Caco-2 (cell line): ENCODE measurements around the gene STIM2. TPM values are rescaled to one million over a fixed set of nuclear protein-coding genes. Genes with fewer than 3 reads are reported as not detected.

Source experiments
- BruUV-seq: library from RNA; stranded (reverse); fragments of 400-500 nt; replicated peaks from 2 replicates; lab custom pipeline; 2021; lab: Mats Ljungman, UMichigan
- CTCF ChIA-PET: fragments of 300-600 bp; sonication (Branson Sonifier 250); formaldehyde crosslinking; loops from one replicate; lab custom pipeline; 2022; ENCODE audit warnings: antibody characterized with exemption; lab: Charles Lee
- POLR2A ChIA-PET: fragments of 300-600 bp; sonication (Branson Sonifier 250); formaldehyde crosslinking; loops from one replicate; lab custom pipeline; 2022; ENCODE audit warnings: antibody characterized with exemption; lab: Charles Lee
- DNase-seq, 2 experiments: peaks; one replicate each; pipeline versions ENCODE4 v3.0.0 to v3.0.0-alpha.2; 2020 to 2022
- H3K27me3 ChIP-seq: replicated peaks from 2 replicates; pipeline ENCODE4 v1.6.0; 2011; ENCODE audit warnings: low read length; ENCODE audit not compliant: control insufficient read depth, insufficient read depth
- H3K36me3 ChIP-seq: 2 replicates; pipeline ENCODE4 v1.5.1; 2011; ENCODE audit warnings: low read length; ENCODE audit not compliant: control insufficient read depth, insufficient read depth
- H3K4me1 ChIP-seq: fragments of 250-450 bp; sonication (Bioruptor Pico); 2 replicates; pipeline ENCODE4 v1.5.1; 2020; ENCODE audit warnings: mild to moderate bottlenecking
- H3K4me3 ChIP-seq: 2 replicates; pipeline ENCODE4 v1.5.1; 2011; ENCODE audit warnings: low read depth, mild to moderate bottlenecking, control low read depth, low read length
- H3K9me3 ChIP-seq: fragments of 250-450 bp; sonication (Bioruptor Pico); 2 replicates; pipeline ENCODE4 v1.5.1; 2020; ENCODE audit warnings: mild to moderate bottlenecking, moderate library complexity
- H3K27ac Mint-ChIP-seq: one replicate; pipeline ENCODE4 v1.8.0; 2022; ENCODE audit warnings: mixed read lengths; ENCODE audit not compliant: unreplicated experiment
- H3K27me3 Mint-ChIP-seq: one replicate; pipeline ENCODE4 v1.8.0; 2022; ENCODE audit warnings: mixed read lengths; ENCODE audit not compliant: insufficient read depth, unreplicated experiment
- H3K36me3 Mint-ChIP-seq: one replicate; pipeline ENCODE4 v1.8.0; 2022; ENCODE audit warnings: mild to moderate bottlenecking, mixed read lengths; ENCODE audit not compliant: insufficient read depth, unreplicated experiment
- H3K4me1 Mint-ChIP-seq: one replicate; pipeline ENCODE4 v1.8.0; 2022; ENCODE audit warnings: low read depth, mixed read lengths; ENCODE audit not compliant: unreplicated experiment
- H3K4me3 Mint-ChIP-seq: one replicate; pipeline ENCODE4 v1.8.0; 2022; ENCODE audit warnings: mild to moderate bottlenecking, moderate library complexity, mixed read lengths; ENCODE audit not compliant: unreplicated experiment
- H3K9me3 Mint-ChIP-seq: one replicate; pipeline ENCODE4 v1.8.0; 2022; ENCODE audit warnings: mixed read lengths; ENCODE audit not compliant: unreplicated experiment
- CTCF ChIP-seq, 2 experiments: fragments of 200-600 bp in 1 of 2; IDR thresholded peaks; 1 replicate in 1 of 2; 2 replicates in 1 of 2; pipeline versions ENCODE4 v1.5.1 to v1.8.0; 2011 to 2022; ENCODE audit warnings: antibody characterized with exemption in 1 of 2, control low read depth in 1 of 2, inconsistent platforms in 1 of 2, low read depth in 1 of 2, low read length in 1 of 2, mild to moderate bottlenecking in 1 of 2, moderate library complexity in 1 of 2; ENCODE audit not compliant: insufficient read depth in 1 of 2, severe bottlenecking in 1 of 2, unreplicated experiment in 1 of 2
- intact Hi-C: fragments of 100-400 bp; cut with micrococcal nuclease; formaldehyde crosslinking; loops from one replicate; pipeline ENCODE4 v1.10.0; 2022; ENCODE audit not compliant: unreplicated experiment
- total RNA-seq: library from RNA; stranded (reverse); gene quantifications from 2 replicates; pipeline ENCODE4 v1.2.3, GENCODE V29; 2022

The STIM2 gene
- total RNA-seq, 1 experiment from 2014 or later, result 27.2 TPM

- H3K9me3 Mint-ChIP-seq, result peaks cover 6% of the 10 kb centered on the region
- CTCF ChIA-PET, result no interaction called here
- no peaks in the 10 kb centered on the region for H3K36me3 ChIP-seq
Measured at GRCh38 chr4:26896636-26897035, 36.0 kb downstream of the STIM2 start.

GRCh38 chr4:26899991-26900390, 39.4 kb downstream of the STIM2 start:
- TF ChIP-seq CTCF (IDR thresholded peaks at IDR 0.05; ENCODE audit: insufficient read depth in 1 of 2, low read depth in 1 of 2, low read length in 1 of 2, severe bottlenecking in 1 of 2, unreplicated experiment in 1 of 2), result no peak
- H3K36me3 ChIP-seq, result no peaks in the 10 kb centered on the region
- BruUV-seq, result no TSS peak
- intact Hi-C loops, result no loop called here
- no peak overlapping the region for H3K4me3 ChIP-seq
- no peak overlapping the region for H3K27ac Mint-ChIP-seq
- ChIA-PET POLR2A (no interaction called here), CTCF (no interaction called here)
- no peak for DNase-seq
- no peaks in the 10 kb centered on the region for H3K9me3 Mint-ChIP-seq
- no peaks in the 10 kb centered on the region for H3K27me3 Mint-ChIP-seq
- no peak overlapping the region for H3K4me3 Mint-ChIP-seq
- H3K4me1 ChIP-seq, result no peaks in the 10 kb centered on the region
- H3K9me3 ChIP-seq, result no peaks in the 10 kb centered on the region
- no peaks in the 10 kb centered on the region for H3K36me3 Mint-ChIP-seq
- H3K4me1 Mint-ChIP-seq, result peaks cover 2% of the 10 kb centered on the region
- H3K27me3 ChIP-seq, result no peaks in the 10 kb centered on the region

More at GRCh38 chr4:26896636-26897035, 36.0 kb downstream of the STIM2 start:
- H3K4me1 Mint-ChIP-seq, result no peaks in the 10 kb centered on the region
- H3K4me3 Mint-ChIP-seq, result no peak overlapping the region
- no peak overlapping the region for H3K27ac Mint-ChIP-seq
- H3K27me3 Mint-ChIP-seq, result no peaks in the 10 kb centered on the region
- POLR2A ChIA-PET, result no interaction called here
- intact Hi-C loops, result no loop called here
- no peaks in the 10 kb centered on the region for H3K27me3 ChIP-seq
- no peaks in the 10 kb centered on the region for H3K36me3 Mint-ChIP-seq
- no TSS peak for BruUV-seq
- H3K4me3 ChIP-seq, result no peak overlapping the region
- DNase-seq, result no peak
- TF ChIP-seq CTCF (IDR thresholded peaks at IDR 0.05; ENCODE audit: insufficient read depth in 1 of 2, low read depth in 1 of 2, low read length in 1 of 2, severe bottlenecking in 1 of 2, unreplicated experiment in 1 of 2), result no peak
- H3K9me3 ChIP-seq, result no peaks in the 10 kb centered on the region
- no peaks in the 10 kb centered on the region for H3K4me1 ChIP-seq

- Mint-ChIP-seq H3K27me3 (no peaks in the 10 kb centered on the region), H3K9me3 (no peaks in the 10 kb centered on the region), H3K36me3 (no peaks in the 10 kb centered on the region), H3K4me1 (peaks cover 7% of the 10 kb centered on the region), H3K4me3 (no peak overlapping the region), H3K27ac (no peak overlapping the region)
- ChIA-PET CTCF (no interaction called here), POLR2A (no interaction called here)
- no peak for DNase-seq
- TF ChIP-seq CTCF (IDR thresholded peaks at IDR 0.05; ENCODE audit: insufficient read depth in 1 of 2, low read depth in 1 of 2, low read length in 1 of 2, severe bottlenecking in 1 of 2, unreplicated experiment in 1 of 2), result no peak
- no TSS peak for BruUV-seq
- H3K9me3 ChIP-seq, result no peaks in the 10 kb centered on the region
- no peaks in the 10 kb centered on the region for H3K27me3 ChIP-seq
- H3K4me1 ChIP-seq, result no peaks in the 10 kb centered on the region
- intact Hi-C loops, result no loop called here
- H3K36me3 ChIP-seq, result no peaks in the 10 kb centered on the region
- no peak overlapping the region for H3K4me3 ChIP-seq
Measured at GRCh38 chr4:26900765-26901164, 40.1 kb downstream of the STIM2 start.
